ENCODE data around the gene PTPN2.
"Not testable (repeated sequence)": the region's sequence is repeated elsewhere in the genome, so short reads cannot be mapped to it uniquely, and the experiment has no call there.

Gene PTPN2

DNA sequence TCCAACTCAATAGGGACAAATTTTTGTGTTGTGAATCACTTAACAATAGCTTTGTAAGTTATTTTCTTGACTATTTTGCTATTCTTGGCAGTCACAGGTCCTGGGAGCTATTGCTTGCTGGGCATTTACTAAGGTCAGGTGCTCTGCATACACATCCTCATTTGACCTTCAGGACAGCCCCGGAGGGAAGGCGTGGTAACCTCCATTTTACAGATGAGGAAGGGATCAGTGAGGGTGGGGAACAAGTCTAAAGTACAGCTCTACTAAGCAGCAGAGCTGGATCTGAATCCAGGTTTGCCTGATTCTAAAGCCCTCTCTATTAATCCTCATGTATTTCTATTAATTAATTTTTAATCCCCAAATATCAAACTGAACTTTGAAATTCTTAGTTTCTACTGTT is 58.8 kb downstream of the PTPN2 start:
- no peak for DNase-seq (ENCODE audit: low read depth)

DNA sequence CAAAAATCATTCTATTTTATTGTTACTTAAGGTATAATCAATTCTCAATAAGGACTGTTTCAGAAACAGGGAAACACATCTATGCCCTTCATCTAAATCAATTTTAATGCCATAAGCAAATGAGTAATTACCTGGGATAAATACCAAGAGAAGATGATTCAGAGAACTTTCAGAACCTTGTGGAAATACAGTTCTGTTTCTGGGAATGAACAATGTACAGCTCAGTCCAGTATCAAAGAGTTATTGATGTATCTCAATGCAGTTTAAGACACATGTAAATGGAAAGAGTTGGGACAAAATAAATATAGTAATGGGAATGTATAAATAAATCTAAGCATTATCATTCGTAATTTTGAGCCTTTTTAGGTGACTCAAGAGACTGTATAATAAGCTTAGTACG is 60.1 kb downstream of the PTPN2 start:
- no peak for DNase-seq (ENCODE audit: low read depth)

DNA sequence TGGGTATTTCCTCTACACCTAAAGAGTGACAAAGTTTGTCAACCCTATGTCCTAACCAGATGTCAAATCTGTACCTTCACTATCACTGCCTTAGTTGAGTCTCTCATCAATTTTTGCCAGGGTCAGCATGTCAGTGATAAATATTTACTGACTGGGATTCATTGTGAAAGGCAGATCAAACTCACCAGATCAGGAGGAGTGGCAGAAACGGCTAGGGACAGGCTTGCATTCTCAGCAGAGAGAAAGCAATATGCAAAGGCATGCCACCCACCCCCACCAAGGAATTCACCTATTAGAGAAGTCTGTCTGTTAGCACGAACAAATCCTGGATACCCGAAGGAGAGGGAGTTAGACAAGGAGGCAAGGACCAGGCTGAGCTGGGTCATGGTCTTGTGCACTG is 62.6 kb downstream of the PTPN2 start:
- no peak for DNase-seq (ENCODE audit: low read depth)

DNA sequence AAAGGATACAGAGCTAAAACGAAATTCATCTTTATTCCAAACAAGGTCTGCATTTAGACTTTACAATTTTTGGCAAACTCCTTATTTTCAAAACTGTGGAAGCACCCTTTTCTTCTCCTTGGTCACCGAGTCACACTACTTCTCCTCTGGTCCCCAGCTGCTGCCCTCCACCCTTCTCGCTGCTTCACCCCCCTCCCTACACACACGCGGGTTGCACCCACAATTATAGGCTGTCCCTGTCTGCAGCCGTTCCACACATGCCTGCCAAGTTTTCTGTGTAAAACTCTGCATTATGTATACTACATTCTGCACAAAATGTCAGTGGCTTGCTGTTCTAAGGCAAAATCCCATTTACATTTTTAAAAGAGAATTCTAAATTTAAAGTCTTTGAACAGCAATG is 63.5 kb downstream of the PTPN2 start:
- DNase-seq (ENCODE audit: low read depth), result no peak

DNA sequence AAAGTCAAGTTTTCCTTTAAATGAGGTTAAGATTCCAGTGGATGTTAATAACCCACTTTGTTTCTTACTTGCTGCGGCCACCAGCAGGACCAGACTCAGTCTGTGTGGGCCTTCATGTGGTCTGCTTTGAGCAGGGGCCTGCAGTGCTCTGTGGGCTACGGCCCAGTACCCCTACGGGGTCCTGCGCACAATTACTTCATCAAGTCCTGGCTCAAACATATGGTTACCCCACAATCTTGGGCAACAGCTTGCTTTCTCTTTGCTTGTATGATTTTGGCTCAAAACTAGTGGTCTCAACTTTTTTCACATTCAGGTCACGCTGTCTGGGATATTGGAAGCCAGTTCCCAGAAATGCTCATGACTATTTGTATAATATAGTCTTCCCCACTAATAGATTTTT is 64.2 kb downstream of the PTPN2 start:
- no peak for DNase-seq (ENCODE audit: low read depth)

DNA sequence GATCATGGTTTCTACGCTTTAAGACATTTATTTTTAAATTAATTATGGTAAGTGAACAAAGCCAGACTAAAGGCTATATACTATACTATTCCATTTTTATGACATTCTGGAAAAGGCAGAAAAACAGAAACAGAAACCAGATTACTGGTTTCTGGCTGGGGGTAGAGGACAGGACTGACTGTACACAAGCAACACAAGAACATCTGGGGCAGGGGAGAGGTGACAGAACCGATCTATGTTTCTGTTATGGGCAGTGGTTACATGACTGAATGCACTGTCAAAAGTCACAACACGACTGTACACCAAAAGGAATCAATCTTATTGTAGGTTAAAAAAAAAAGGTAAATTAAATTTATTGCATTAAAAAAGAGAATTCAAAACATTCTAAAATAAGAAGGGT is 64.7 kb downstream of the PTPN2 start:
- DNase-seq (ENCODE audit: low read depth), result no peak

DNA sequence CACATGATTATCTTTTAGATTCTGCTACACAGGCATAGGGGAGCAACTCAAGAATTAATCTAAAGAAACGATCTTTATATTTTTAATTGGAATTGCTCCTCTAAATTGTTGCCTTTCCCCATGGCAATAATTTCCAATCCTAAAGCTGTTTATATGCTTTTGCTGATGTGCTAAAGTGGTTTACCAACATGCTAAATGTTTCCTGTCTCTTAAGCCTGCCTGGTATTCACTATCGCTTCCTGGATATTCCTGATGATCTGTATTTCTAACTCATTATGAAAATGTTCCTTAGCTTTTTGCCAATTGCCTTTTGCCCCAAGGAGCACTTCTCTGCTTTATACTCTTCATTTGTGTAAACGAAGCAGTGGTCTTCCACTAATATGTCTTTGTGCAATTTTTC is 65.8 kb downstream of the PTPN2 start:
- DNase-seq (ENCODE audit: low read depth), result no peak

DNA sequence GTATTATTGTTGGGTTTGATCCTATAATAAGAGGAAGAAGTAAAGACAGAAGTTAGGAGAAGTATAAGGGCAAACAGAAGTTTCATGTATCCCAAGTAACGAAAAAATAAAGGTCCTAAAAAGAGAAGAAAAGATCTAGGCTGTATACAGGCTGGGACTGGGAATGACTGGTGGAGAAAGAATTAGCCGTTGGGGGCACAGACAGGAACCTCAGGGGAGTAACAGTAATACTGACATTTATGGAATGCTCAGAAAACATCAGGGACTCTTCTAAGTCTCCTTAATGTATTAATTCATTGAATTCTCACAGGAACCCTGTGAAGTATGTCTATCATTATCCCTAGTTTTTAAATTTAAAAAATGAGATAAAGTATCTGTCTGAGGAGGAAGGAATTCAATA is 67.6 kb downstream of the PTPN2 start:
- no peak for DNase-seq (ENCODE audit: low read depth)

DNA sequence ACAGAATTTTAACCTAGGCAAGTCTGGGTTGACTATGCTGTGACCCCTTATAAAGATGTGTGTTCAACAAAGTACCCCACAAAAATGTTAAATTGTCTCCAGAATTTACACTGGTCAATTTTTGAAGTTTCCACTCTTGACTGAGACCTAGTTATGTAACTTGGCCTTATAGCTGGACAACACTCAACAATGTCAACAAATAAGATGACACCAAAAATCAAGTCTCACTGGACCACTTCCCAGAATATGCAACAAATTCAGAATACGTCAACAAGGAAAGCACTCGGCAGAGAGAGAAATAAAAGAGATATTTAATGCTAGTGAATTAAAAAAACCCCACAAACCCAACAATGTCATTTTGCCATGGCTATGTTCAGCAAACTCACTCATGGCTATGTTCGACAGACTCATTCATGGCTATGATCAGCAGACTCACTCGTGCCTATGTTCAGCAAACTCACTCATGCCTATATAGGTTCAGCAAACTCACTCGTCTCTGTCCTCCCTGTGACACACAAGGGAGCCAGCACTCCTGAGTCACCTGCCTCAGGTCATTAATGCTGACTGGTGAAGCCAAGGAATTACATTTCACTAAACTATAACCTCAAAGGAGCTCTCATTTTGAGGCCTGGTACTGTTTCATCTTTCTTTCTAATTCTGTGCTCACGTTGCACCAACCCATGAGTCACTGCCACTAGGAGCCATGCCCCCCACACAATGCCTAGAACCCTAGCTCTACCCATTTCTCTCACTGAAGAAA is 72.7 kb downstream of the PTPN2 start:
- DNase-seq (ENCODE audit: low read depth), result no peak

DNA sequence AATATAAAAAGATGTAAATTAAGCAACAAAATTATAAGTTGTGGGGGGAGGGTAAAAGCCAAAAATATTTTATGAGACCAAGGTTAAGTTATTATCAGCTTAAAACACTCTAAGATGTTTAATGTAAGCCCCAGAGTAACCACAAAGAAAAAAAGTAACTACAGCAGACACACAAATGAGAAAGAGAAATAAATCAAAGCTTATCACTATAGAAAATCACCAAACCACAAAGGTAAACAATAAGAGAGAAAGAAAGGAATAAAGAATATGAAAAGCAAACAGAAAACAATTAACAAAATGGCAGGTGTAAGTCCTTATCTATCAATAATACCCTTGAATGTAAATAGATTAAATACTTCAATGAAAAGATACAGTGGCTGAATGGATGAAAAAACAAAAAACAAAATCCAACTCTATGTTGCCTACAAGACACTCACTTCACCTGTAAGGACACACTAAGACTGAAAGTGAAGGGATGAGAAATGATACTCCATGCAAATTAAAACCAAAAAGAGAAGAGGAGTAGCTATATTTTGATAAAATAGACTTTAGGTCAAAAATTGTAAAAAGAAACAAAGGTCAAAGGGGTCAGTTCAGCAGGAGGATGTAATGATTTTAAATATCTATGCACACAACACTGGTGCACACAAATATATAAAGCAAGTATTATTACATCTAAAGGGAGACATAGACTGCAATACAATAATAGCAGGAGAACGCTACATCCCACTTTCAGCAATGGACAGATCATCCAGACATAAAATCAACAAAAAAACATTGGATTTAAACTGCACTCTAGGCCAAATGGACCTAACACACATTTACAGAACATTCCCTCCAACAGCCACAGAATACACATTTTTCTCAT is 80.7 kb downstream of the PTPN2 start:
- DNase-seq (ENCODE audit: low read depth), result no peak

DNA sequence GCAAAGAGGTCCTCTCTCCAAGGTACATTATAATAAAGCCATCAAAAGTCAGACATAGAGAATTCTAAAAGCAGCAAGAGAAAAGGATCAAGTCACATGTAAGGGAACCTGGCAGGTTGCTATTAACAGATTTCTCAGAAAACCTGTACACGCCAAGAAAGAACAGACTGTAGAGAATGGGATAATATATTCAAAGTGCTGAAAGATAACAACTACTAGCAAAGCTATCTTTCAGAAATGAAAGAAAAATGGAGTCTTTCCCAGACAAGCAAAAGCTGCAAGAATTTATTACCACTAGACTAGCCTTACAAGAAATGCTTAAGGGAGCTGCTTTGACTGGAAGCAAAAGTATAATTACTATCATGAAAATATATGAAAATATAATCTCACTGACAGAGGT is 81.5 kb downstream of the PTPN2 start:
- DNase-seq (ENCODE audit: low read depth), result no peak

DNA sequence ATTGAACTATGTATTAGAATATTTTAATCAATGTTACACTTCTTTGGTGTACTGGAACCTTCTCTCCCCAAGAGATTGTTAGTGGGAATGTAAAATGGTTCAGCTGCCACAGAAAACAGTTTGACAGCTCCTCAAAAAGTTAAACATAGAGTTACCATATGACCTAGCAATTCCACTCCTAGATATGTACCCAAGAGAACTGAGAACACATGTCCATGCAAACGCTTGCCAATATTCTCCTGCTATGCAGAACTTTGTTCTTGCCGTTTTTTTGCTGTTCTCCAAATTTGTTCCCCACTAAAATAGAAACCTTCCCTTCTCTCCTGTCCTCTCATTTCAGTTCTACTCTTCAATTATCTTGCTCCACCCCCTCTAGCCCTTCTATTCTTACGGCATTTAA is 87.6 kb downstream of the PTPN2 start:
- DNase-seq (ENCODE audit: low read depth), result no peak

DNA sequence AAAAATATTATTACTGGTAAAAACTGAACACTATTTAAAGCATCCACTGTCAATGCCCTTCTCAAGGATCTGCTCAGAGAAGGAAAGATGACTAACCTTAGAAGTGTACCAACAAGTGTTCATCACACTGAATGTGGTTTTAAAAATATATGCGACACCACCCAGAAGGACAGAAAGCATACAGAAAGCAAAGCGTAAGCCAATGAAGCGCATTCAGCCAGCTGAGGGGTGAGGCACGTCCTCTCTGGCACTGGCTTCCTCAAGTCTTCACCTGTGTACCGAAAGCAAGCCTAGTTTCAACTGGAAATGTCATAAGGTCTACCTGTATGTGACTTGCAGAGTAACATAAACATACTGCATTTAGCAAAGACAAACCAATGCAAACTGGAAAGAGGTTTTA is 92.4 kb downstream of the PTPN2 start:
- DNase-seq (ENCODE audit: low read depth), result no peak

DNA sequence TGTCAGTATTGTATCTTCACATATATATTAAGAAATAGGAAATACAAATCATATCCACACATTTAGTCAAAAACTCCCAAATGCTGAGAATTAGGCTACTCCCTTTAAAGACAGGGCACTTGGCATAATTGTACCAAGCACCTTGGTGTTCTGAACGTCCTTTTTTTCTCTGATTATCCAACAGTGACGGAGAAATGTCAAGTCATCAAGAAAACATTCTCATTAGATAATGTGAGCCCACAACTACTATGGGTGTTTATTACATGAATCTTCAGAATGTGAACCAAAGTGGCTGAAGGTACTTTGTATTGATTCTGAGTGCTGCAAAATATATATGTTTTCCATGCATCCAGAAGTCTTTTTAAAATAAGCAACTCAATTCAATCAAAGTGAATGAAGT is 97.4 kb downstream of the PTPN2 start:
- DNase-seq (ENCODE audit: low read depth), result no peak

DNA sequence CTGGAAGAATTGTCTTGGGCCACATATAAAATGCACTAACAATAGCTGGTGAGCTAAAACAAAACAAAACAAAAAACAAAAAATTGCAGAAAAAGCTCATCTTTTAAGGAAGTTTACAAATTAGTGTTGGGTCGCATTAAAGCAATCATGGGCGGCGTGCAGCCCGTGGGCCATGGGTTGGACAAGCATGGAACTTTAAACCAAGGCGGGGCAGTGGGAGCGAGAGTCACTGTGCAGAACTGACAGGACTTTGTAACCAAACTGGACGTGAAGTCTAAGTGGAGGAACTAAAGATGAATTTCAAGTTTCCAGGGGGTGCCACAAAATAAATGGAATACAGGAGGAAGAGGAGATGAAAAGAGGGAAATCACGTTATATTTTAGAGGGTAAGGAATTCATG is 100.5 kb downstream of the PTPN2 start:
- no peak for DNase-seq (ENCODE audit: low read depth)

DNA sequence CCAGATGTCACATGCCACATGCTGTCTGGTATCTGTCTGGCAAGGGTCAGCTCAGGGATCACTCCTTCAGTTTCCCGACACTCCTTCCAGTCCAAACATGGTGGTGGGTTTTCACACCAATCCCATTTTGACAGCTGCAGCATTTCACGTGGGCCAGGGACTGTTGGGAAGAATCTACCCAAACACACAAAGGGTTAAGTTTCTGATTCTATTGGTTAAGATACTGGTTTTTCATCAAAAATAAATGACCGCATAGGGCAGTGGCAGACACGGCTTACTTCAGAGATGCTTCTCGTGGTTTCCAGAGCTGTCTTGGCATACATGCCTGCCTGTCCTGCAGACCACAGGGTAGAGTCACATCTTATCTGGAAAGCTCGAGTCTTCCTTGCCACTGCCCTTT is 101.5 kb downstream of the PTPN2 start:
- no peak for DNase-seq (ENCODE audit: low read depth)

DNA sequence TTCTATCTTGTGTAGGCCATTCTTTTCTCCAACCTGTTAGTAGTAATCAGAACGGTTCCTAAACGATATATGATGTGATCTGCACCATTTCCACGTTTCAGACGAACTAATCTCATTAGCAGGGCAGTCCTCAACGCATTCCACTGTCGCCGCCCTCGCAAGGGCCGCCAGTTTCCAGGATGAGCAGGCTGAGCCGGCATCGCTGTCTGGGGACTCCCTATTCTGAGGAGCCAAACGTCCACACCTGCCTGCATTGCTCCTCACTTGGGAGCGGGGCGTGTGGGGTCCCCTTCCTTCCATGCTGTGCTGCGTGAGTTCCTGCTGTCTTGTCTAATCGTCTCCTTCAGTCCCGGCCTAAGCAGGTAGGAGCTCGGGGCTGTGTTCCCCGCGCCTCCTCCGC is 104.6 kb downstream of the PTPN2 start:
- no peak for DNase-seq (ENCODE audit: low read depth)

DNA sequence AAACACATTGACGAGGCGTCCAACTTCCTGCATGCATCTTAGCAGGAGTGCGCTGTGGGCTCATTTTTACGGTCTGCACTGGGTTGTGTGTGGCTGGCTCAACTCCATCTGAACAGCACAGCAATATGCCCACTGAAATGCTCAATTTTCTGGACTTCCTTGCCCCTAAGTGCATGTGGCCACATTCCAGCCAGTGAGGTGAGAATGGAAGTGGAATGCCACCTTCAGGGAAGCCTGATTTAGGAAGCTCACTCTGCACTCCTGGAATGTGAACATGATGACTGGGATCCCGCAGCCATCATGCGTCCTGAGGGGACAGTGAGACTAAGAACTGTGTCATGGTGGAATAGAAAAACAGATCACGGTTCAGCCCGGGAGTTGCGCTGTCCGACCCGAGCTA is 105.0 kb downstream of the PTPN2 start:
- DNase-seq (ENCODE audit: low read depth), result no peak

DNA sequence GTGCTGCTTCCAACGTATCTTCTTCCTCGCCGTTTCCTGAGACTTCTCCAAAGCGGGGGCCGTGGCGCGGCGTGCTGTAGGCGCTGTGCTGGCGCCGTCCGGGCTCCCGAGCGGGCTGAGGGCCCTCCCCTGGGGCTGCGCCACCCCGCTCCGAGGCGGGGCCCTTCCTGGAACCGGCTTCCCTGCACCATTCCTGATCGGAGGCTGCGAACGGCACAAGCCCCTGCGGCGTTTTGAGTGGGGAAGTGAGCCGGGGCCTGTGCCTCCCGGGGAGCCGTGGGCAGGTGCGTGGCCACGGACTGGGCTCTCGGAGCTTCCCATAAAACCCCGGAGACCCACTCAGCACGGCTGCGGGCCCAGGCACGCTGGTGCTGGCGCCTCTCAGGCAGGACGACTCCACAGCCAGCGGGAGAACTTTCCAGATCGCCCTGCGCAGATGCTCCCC is 106.5 kb downstream of the PTPN2 start:
- DNase-seq (ENCODE audit: low read depth), result no peak

DNA sequence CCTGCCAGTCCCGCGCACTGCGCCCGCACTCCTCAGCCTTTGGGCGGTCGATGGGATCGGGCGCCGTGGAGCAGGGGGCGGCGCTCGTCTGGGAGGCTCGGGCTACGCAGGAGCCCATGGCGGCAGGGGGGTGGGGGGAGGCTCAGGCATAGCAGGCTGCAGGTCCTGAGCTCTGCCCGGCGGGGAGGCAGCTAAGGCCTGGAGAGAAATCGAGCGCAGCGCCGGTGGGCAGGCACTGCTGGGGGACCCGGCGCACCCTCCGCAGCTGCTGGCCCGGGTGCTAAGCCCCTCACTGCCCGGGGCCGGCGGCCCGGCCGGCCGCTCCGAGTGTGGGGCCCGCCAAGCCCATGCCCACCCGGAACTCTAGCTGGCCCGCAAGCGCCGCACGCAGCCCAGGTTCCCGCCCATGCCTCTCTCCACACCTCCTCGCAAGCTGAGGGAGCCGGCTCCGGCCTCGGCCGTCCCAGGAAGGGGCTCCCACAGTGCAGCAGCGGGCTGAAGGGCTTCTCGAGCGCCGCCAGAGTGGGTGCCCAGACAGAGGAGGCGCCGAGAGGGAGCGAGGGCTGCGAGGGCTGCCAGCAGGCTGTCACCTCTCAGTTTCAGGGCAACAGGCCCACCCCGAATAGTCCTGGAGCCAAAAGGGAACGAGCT is 107.1 kb downstream of the PTPN2 start:
- no peak for DNase-seq (ENCODE audit: low read depth)

DNA sequence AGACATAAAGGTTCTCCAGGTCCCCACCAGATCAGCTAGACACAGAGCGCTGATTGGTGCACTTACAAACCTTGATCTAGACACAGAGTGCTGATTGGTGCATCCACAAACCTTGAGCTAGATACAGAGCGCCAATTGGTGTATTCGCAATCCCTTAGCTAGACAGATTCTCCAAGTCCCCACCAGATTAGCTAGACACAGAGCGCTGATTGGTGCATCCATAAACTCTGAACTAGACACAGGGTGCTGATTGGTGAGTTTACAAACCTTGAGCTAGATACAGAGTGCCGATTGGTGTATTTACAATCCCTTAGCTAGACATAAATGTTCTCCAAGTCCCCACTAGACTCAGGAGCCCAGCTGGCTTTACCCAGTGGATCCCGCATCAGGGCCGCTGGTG is 107.6 kb downstream of the PTPN2 start:
- not testable (repeated sequence) for DNase-seq (ENCODE audit: low read depth)

DNA sequence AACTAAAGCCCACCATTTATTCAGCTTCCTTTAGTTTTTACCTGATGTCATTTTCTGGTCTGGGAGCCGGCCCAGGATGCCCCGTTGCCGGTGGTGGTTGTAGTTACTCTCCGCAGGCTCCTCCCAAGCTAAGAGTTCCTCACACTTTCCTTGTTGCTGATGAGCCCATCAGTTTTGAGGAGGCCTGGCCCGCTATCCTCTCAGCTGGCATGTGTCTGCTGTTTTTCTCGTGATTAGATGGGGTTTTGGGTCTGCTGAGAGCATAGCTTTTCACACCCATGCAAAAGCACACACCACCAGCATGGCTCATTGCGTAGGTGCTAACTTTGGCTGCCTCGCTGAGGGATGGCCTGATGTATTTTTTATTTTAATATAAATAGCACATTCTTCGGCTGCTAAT is 109.1 kb downstream of the PTPN2 start:
- no peak for DNase-seq (ENCODE audit: low read depth)

DNA sequence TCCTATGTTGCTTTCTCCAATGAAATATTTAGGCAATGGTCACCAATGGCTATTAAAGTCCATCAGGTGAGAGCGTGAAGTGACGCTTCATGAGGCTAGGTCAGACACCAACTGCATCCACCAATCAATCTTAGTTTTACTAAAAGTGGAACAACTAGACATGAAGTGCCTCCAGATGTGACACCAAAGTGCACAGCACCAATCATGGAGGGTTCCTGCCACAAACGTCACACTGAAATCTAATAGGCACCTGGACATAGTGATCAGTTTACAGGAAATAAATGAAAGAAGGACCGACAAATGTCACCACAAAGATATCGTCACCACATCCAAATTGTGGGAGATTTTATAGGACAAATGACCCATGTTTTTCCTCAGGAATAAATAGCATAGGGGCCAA is 110.7 kb downstream of the PTPN2 start:
- no peak for DNase-seq (ENCODE audit: low read depth)
